H1 (cell line): ENCODE data around the gene CAMK2D. TPM values are rescaled to one million over a fixed set of nuclear protein-coding genes. Genes with fewer than 3 reads are reported as not detected.

Experiments used
- CTCF ChIA-PET: fragments of 300-600 bp; sonication (Branson Sonifier 250); formaldehyde crosslinking; loops from one replicate; lab custom pipeline; 2021; ENCODE audit not compliant: partially characterized antibody; lab: Charles Lee
- POLR2A ChIA-PET: fragments of 300-600 bp; sonication (Branson Sonifier 250); formaldehyde crosslinking; loops from one replicate; lab custom pipeline; 2021; ENCODE audit warnings: inconsistent platforms; ENCODE audit not compliant: partially characterized antibody; lab: Charles Lee
- DNase-seq, 2 experiments: peaks; one replicate each; pipeline versions ENCODE4 v3.0.0 to v3.0.0-alpha.2; 2010 to 2022; ENCODE audit warnings: low spot score in 2 of 2, low read depth in 1 of 2, mixed read lengths in 1 of 2
- FAIRE-seq: peaks from 2 replicates; lab custom pipeline; 2011; peaks lifted over from hg19 to GRCh38; lab: Jason Lieb, UNC
- H2AFZ ChIP-seq: 2 replicates; pipeline ENCODE4 v1.8.1; 2012; ENCODE audit warnings: low read length, inconsistent platforms
- H2AK5ac ChIP-seq: 2 replicates; pipeline ENCODE4 v1.6.1; 2013; ENCODE audit warnings: low read depth, low read length
- H2BK120ac ChIP-seq: replicated peaks from 2 replicates; pipeline ENCODE3; 2013; ENCODE audit warnings: low read depth, low read length, inconsistent platforms
- H2BK12ac ChIP-seq: 2 replicates; pipeline ENCODE4 v1.6.1; 2013; ENCODE audit warnings: low read depth, low read length
- H2BK15ac ChIP-seq: 2 replicates; pipeline ENCODE4 v1.6.1; 2013; ENCODE audit warnings: low read length
- H2BK20ac ChIP-seq: 2 replicates; pipeline ENCODE4 v1.6.1; 2013; ENCODE audit warnings: low read length
- H2BK5ac ChIP-seq: 2 replicates; pipeline ENCODE4 v1.6.1; 2013; ENCODE audit warnings: low read depth, low read length
- H3K14ac ChIP-seq: 2 replicates; pipeline ENCODE4 v1.6.1; 2013; ENCODE audit warnings: inconsistent platforms; ENCODE audit not compliant: insufficient read length
- H3K18ac ChIP-seq: 2 replicates; pipeline ENCODE4 v1.6.1; 2013; ENCODE audit warnings: low read length; ENCODE audit errors: extremely low read depth
- H3K23ac ChIP-seq: 2 replicates; pipeline ENCODE4 v1.6.1; 2013; ENCODE audit warnings: inconsistent platforms; ENCODE audit not compliant: insufficient read length
- H3K23me2 ChIP-seq: 2 replicates; pipeline ENCODE4 v1.6.1; 2013; ENCODE audit warnings: low read depth, low read length
- H3K27ac ChIP-seq: 2 replicates; pipeline ENCODE4 v1.6.1; 2011; ENCODE audit warnings: low read depth, low read length, inconsistent platforms
- H3K27me3 ChIP-seq, 4 experiments: replicated peaks in 1 of 4; 1 replicate in 1 of 4; 2 replicates in 3 of 4; pipeline versions ENCODE4 v1.6.1 to v1.8.1; 2011 to 2013; ENCODE audit warnings: low read length in 3 of 4, mild to moderate bottlenecking in 3 of 4, inconsistent platforms in 2 of 4, mixed read lengths in 2 of 4, moderate library complexity in 1 of 4; ENCODE audit not compliant: control insufficient read depth in 3 of 4, insufficient read depth in 3 of 4; ENCODE audit errors: extremely low read depth in 1 of 4
- H3K36me3 ChIP-seq, 4 experiments: 2 replicates each; pipeline versions ENCODE4 v1.6.1 to v1.8.1; 2011 to 2013; ENCODE audit warnings: mild to moderate bottlenecking in 4 of 4, low read length in 3 of 4, moderate library complexity in 2 of 4, control low read depth in 1 of 4, inconsistent platforms in 1 of 4; ENCODE audit not compliant: insufficient read depth in 4 of 4, control insufficient read depth in 2 of 4
- H3K4ac ChIP-seq: replicated peaks from 2 replicates; pipeline ENCODE3; 2013; ENCODE audit warnings: low read length, low read depth, mixed read lengths, inconsistent platforms; ENCODE audit not compliant: insufficient read length
- H3K4me1 ChIP-seq, 4 experiments: replicated peaks in 1 of 4; 1 replicate in 1 of 4; 2 replicates in 3 of 4; pipeline versions ENCODE4 v1.6.1 to v1.8.1; 2011 to 2013; ENCODE audit warnings: low read length in 3 of 4, inconsistent platforms in 2 of 4, mixed read lengths in 1 of 4; ENCODE audit not compliant: insufficient read depth in 4 of 4, control insufficient read depth in 3 of 4
- H3K4me2 ChIP-seq, 2 experiments: 2 replicates each; pipeline versions ENCODE4 v1.6.1 to v1.8.1; 2011 to 2013; ENCODE audit warnings: low read depth in 2 of 2, low read length in 2 of 2, control low read depth in 1 of 2, inconsistent platforms in 1 of 2, mild to moderate bottlenecking in 1 of 2; ENCODE audit not compliant: insufficient read depth in 1 of 2
- H3K4me3 ChIP-seq, 4 experiments: fragments of 200-600, 300-600 bp in 1 of 4; sonication (generic), shearing (Covaris generic), sonication (Bioruptor Twin) in 1 of 4; 2 replicates each; pipeline versions ENCODE4 v1.5.1 to v1.8.1; 2011 to 2016; ENCODE audit warnings: low read length in 4 of 4, low read depth in 3 of 4, control low read depth in 2 of 4, inconsistent platforms in 2 of 4, mild to moderate bottlenecking in 2 of 4, mixed read lengths in 1 of 4, moderate library complexity in 1 of 4; ENCODE audit not compliant: insufficient read depth in 2 of 4; ENCODE audit errors: extremely low read depth in 1 of 4
- H3K56ac ChIP-seq: replicated peaks from 2 replicates; pipeline ENCODE3; 2013; ENCODE audit warnings: low read depth, mild to moderate bottlenecking, mixed read lengths, low read length, inconsistent platforms; ENCODE audit not compliant: insufficient read length
- H3K79me1 ChIP-seq: 2 replicates; pipeline ENCODE4 v1.6.1; 2013; ENCODE audit warnings: low read depth, low read length, control low read depth
- H3K79me2 ChIP-seq, 2 experiments: 2 replicates each; pipeline versions ENCODE4 v1.6.1 to v1.8.1; 2012 to 2013; ENCODE audit warnings: low read length in 2 of 2, mild to moderate bottlenecking in 2 of 2, inconsistent platforms in 1 of 2; ENCODE audit not compliant: insufficient read depth in 2 of 2, control insufficient read depth in 1 of 2
- H3K9ac ChIP-seq, 4 experiments: replicated peaks in 1 of 4; 1 replicate in 1 of 4; 2 replicates in 3 of 4; pipeline versions ENCODE4 v1.6.1 to v1.8.1; 2011 to 2013; ENCODE audit warnings: low read depth in 3 of 4, low read length in 3 of 4, control low read depth in 2 of 4, mild to moderate bottlenecking in 2 of 4, moderate library complexity in 2 of 4, inconsistent platforms in 1 of 4; ENCODE audit errors: extremely low read depth in 1 of 4
- H3K9me3 ChIP-seq, 2 experiments: 2 replicates each; pipeline versions ENCODE4 v1.6.1 to v1.8.1; 2012 to 2013; ENCODE audit warnings: mild to moderate bottlenecking in 2 of 2, moderate library complexity in 2 of 2, control low read depth in 1 of 2, inconsistent platforms in 1 of 2, low read depth in 1 of 2, low read length in 1 of 2, mixed read lengths in 1 of 2; ENCODE audit not compliant: insufficient read depth in 2 of 2
- H4K20me1 ChIP-seq, 2 experiments: replicated peaks in 1 of 2; 2 replicates each; pipeline versions ENCODE3 to v1.8.1; 2011 to 2013; ENCODE audit warnings: inconsistent platforms in 2 of 2, low read length in 2 of 2, mild to moderate bottlenecking in 1 of 2; ENCODE audit not compliant: insufficient read depth in 2 of 2, control insufficient read depth in 1 of 2
- H4K5ac ChIP-seq: 2 replicates; pipeline ENCODE4 v1.6.1; 2013; ENCODE audit warnings: low read length, low read depth, mixed read lengths, inconsistent platforms; ENCODE audit not compliant: insufficient read length
- H4K8ac ChIP-seq: 2 replicates; pipeline ENCODE4 v1.8.0; 2013; ENCODE audit warnings: mild to moderate bottlenecking, moderate library complexity, low read length, inconsistent platforms; ENCODE audit not compliant: insufficient read depth; ENCODE audit errors: extremely low read depth
- H4K91ac ChIP-seq: replicated peaks from 2 replicates; pipeline ENCODE3; 2013; ENCODE audit warnings: low read length, mixed read lengths, inconsistent platforms; ENCODE audit not compliant: insufficient read length
- GABPA ChIP-seq: IDR thresholded peaks from 2 replicates; pipeline ENCODE4 v1.6.1; 2011; ENCODE audit warnings: mild to moderate bottlenecking, low read length, moderate library complexity, borderline replicate concordance; ENCODE audit not compliant: insufficient read depth
- POLR2A ChIP-seq, 2 experiments: IDR thresholded peaks; 1 replicate in 1 of 2; 2 replicates in 1 of 2; pipeline ENCODE4 v1.6.1; 2011; ENCODE audit warnings: low read depth in 2 of 2, low read length in 2 of 2, mild to moderate bottlenecking in 2 of 2; ENCODE audit errors: control extremely low read depth in 1 of 2
- RAD21 ChIP-seq, 2 experiments: IDR thresholded peaks in 1 of 2; conservative IDR thresholded peaks in 1 of 2; 2 replicates each; pipeline ENCODE4 v1.6.1; 2011; ENCODE audit warnings: low read depth in 2 of 2, low read length in 2 of 2, improper control_type of control experiment in 1 of 2, inconsistent platforms in 1 of 2, mild to moderate bottlenecking in 1 of 2, moderate library complexity in 1 of 2
- TBP ChIP-seq: IDR thresholded peaks from 2 replicates; pipeline ENCODE4 v1.6.1; 2011; ENCODE audit warnings: low read depth, low read length, improper control_type of control experiment
- WGBS, 2 experiments: shearing (Covaris generic) in 1 of 2; methylation state at CpG; one replicate each; pipeline versions ENCODE4 v1.1.6 to v1.1.7; 2013 to 2015; ENCODE audit warnings: low lambda C conversion rate in 2 of 2, mixed read lengths in 2 of 2, inconsistent platforms in 1 of 2, low coverage in 1 of 2, missing lambda C conversion rate in 1 of 2; ENCODE audit not compliant: insufficient replicate concordance in 2 of 2, insufficient coverage in 1 of 2, insufficient read length in 1 of 2; ENCODE audit errors: extremely low coverage in 1 of 2, missing lambda C conversion rate in 1 of 2; 5-methylcytosine and 5-hydroxymethylcytosine counted together
- polyA plus RNA-seq, 7 experiments: library from polyadenylated mRNA; depleted of rRNA in 3 of 7; stranded (reverse) in 5 of 7; unstranded in 2 of 7; fragments of >200 nt in 5 of 7; fragments of 200-250 nt in 2 of 7; gene quantifications; 1 replicate in 5 of 7; 2 replicates in 1 of 7; 4 replicates in 1 of 7; pipeline versions ENCODE4 v1.2.1 to v1.2.3, GENCODE V29; 2011 to 2013; ENCODE audit warnings: missing spikeins in 2 of 7, mixed read lengths in 2 of 7
- total RNA-seq: library from RNA; stranded (reverse); fragmentation: NEBNext Ultra II Directional; extraction: Animal tissue kit (Norgen Biotek cat#: 25700); gene quantifications from 2 replicates; pipeline ENCODE4 v1.2.1, GENCODE V29; 2021

Gene CAMK2D
- total and polyA plus RNA-seq, 2 of the 8 experiments (the other 6 are each of a cell fraction or from before 2014, with no cell fraction given) = 3.2 to 7.0 TPM

- no peak overlapping the region for H3K23ac ChIP-seq
- H2BK12ac ChIP-seq = no peak overlapping the region
- H4K5ac ChIP-seq = no peak overlapping the region
- H3K4me1 ChIP-seq = no peaks in the 10 kb centered on the region
- H4K8ac ChIP-seq = no peak overlapping the region
- CTCF ChIA-PET = interaction anchor here (1.0 to 1.8 kb wide), 2 partner anchors 9 to 14 kb away, joined by 3 to 4 read pairs; no protein-coding TSS in a partner anchor
- H4K20me1 ChIP-seq = no peaks in the 10 kb centered on the region
- no peak for TF ChIP-seq RAD21 (IDR thresholded peaks at IDR 0.05 in 1 of 2, conservative IDR thresholded peaks at IDR 0.05 in 1 of 2; ENCODE audit: low read depth in 2 of 2, low read length in 2 of 2)
- TF ChIP-seq POLR2A (IDR thresholded peaks at IDR 0.05; ENCODE audit: control extremely low read depth in 1 of 2, low read depth in 2 of 2, low read length in 2 of 2) = no peak
- no peak for TF ChIP-seq GABPA
- TF ChIP-seq TBP = no peak
- H3K36me3 ChIP-seq = no peaks in the 10 kb centered on the region
- no peak overlapping the region for H2BK5ac ChIP-seq
- no peak overlapping the region for H2BK20ac ChIP-seq
- no peak overlapping the region for H3K27ac ChIP-seq
- no peak overlapping the region for H2AFZ ChIP-seq
- no peak overlapping the region for H4K91ac ChIP-seq
- H2BK15ac ChIP-seq = no peak overlapping the region
- DNase-seq = no peak
- no peak for FAIRE-seq
- no peak overlapping the region for H3K18ac ChIP-seq
- H3K14ac ChIP-seq = no peak overlapping the region
- no peaks in the 10 kb centered on the region for H3K79me1 ChIP-seq
- no peak overlapping the region for H3K4me2 ChIP-seq
- no peak overlapping the region for H2AK5ac ChIP-seq
- no peak overlapping the region for H3K4ac ChIP-seq
- H3K23me2 ChIP-seq = no peaks in the 10 kb centered on the region
- no peaks in the 10 kb centered on the region for H3K9me3 ChIP-seq
- H3K79me2 ChIP-seq = no peaks in the 10 kb centered on the region
- H3K27me3 ChIP-seq = no peaks in the 10 kb centered on the region
- no peak overlapping the region for H3K4me3 ChIP-seq
- POLR2A ChIA-PET = no interaction called here
- WGBS, 2 experiments = 72% methylated on average over 1 of the region's 1 CpG; no CpG with 5 or more reads in 1 of the 2 experiments
- no peak overlapping the region for H3K9ac ChIP-seq
- H2BK120ac ChIP-seq = no peak overlapping the region
- H3K56ac ChIP-seq = no peak overlapping the region
These were observed 317.2 kb downstream of the CAMK2D start for GRCh38 chr4:113444386-113444785.
